GM23338 (cell line): ENCODE data around the gene ADGRL3. TPM values are rescaled to one million over a fixed set of nuclear protein-coding genes. Genes with fewer than 3 reads are reported as not detected.

Source experiments
- ATAC-seq: fragments of 200-7000 bp; cut with Tn5 transposase; 3 replicates; pipeline ENCODE4 v1.9.1; 2020
- DNase-seq: peaks from one replicate; pipeline ENCODE4 v3.0.0-alpha.2; 2015; ENCODE audit warnings: low spot score
- H2AFZ ChIP-seq: fragments of 200-600 bp; sonication (generic); 2 replicates; pipeline ENCODE4 v1.8.0; 2016; ENCODE audit warnings: antibody characterized with exemption, mild to moderate bottlenecking, moderate library complexity
- H3F3A ChIP-seq: fragments of 200-600 bp; sonication (generic); replicated peaks from 2 replicates; pipeline ENCODE4 v1.8.0; 2017; ENCODE audit warnings: antibody characterized with exemption, mixed run types, low read depth
- H3K27ac ChIP-seq: fragments of 200-600 bp; sonication (generic); 2 replicates; pipeline ENCODE4 v1.6.1; 2016; ENCODE audit warnings: low read depth
- H3K27me3 ChIP-seq: fragments of 200-600 bp; sonication (generic); 2 replicates; pipeline ENCODE4 v1.8.0; 2016; ENCODE audit warnings: mild to moderate bottlenecking, mixed run types, moderate library complexity; ENCODE audit not compliant: insufficient read depth
- H3K36me3 ChIP-seq: fragments of 200-600 bp; sonication (generic); 2 replicates; pipeline ENCODE4 v1.8.0; 2016; ENCODE audit warnings: mild to moderate bottlenecking; ENCODE audit not compliant: insufficient read depth
- H3K4me1 ChIP-seq: fragments of 200-600 bp; sonication (generic); 2 replicates; pipeline ENCODE4 v1.8.0; 2016; ENCODE audit warnings: mild to moderate bottlenecking, moderate library complexity; ENCODE audit not compliant: insufficient read depth
- H3K4me2 ChIP-seq: fragments of 200-600 bp; sonication (generic); 2 replicates; pipeline ENCODE4 v1.7.1; 2017; ENCODE audit warnings: mixed run types
- H3K4me3 ChIP-seq: fragments of 200-600 bp; sonication (generic); 2 replicates; pipeline ENCODE4 v1.6.1; 2016; ENCODE audit warnings: mixed run types
- H3K79me2 ChIP-seq: fragments of 200-600 bp; sonication (generic); replicated peaks from 2 replicates; pipeline ENCODE4 v1.8.0; 2017; ENCODE audit warnings: mild to moderate bottlenecking; ENCODE audit not compliant: insufficient read depth
- H3K9me2 ChIP-seq: fragments of 200-600 bp; sonication (generic); 2 replicates; pipeline ENCODE4 v1.8.0; 2017; ENCODE audit not compliant: insufficient read depth
- H4K20me1 ChIP-seq: fragments of 200-600 bp; sonication (generic); replicated peaks from 2 replicates; pipeline ENCODE4 v1.8.0; 2017; ENCODE audit warnings: mild to moderate bottlenecking; ENCODE audit not compliant: insufficient read depth
- H3K27ac Mint-ChIP-seq: 2 replicates; pipeline ENCODE4 v1.8.0; 2020; ENCODE audit warnings: inconsistent platforms, mild to moderate bottlenecking, moderate library complexity, mixed read lengths
- H3K27me3 Mint-ChIP-seq: 3 replicates; pipeline ENCODE4 v1.8.0; 2022; ENCODE audit warnings: low read depth, mild to moderate bottlenecking, moderate library complexity, mixed read lengths, inconsistent platforms; ENCODE audit not compliant: insufficient read depth, poor library complexity
- H3K36me3 Mint-ChIP-seq: 3 replicates; pipeline ENCODE4 v1.8.0; 2021; ENCODE audit warnings: low read depth, mild to moderate bottlenecking, inconsistent platforms, moderate library complexity, mixed read lengths
- H3K4me1 Mint-ChIP-seq: 3 replicates; pipeline ENCODE4 v1.8.0; 2020; ENCODE audit warnings: mild to moderate bottlenecking, inconsistent platforms, mixed read lengths
- H3K4me3 Mint-ChIP-seq: 3 replicates; pipeline ENCODE4 v1.8.0; 2021; ENCODE audit warnings: moderate library complexity, mild to moderate bottlenecking, inconsistent platforms, mixed read lengths
- H3K9me3 Mint-ChIP-seq: 3 replicates; pipeline ENCODE4 v1.8.0; 2020; ENCODE audit warnings: moderate library complexity, mild to moderate bottlenecking, inconsistent platforms, mixed read lengths
- CREB1 ChIP-seq: fragments of 250-450 bp; sonication (Bioruptor Pico); IDR thresholded peaks from 2 replicates; pipeline ENCODE4 v1.5.0; 2020; ENCODE audit warnings: low read depth, mild to moderate bottlenecking, moderate library complexity
- ETS1 ChIP-seq: IDR thresholded peaks from 2 replicates; pipeline ENCODE4 v1.6.1; 2016; ENCODE audit warnings: antibody characterized with exemption
- EZH2 ChIP-seq: fragments of 200-600 bp; sonication (generic); IDR thresholded peaks from one replicate; pipeline ENCODE4 v1.8.0; 2017; ENCODE audit warnings: antibody characterized with exemption, mild to moderate bottlenecking, low read depth; ENCODE audit not compliant: unreplicated experiment
- EZH2phosphoT487 ChIP-seq: fragments of 200-600 bp; sonication (generic); IDR thresholded peaks from one replicate; pipeline ENCODE4 v1.8.1; 2018; ENCODE audit warnings: antibody characterized with exemption; ENCODE audit not compliant: unreplicated experiment
- JUNB ChIP-seq: IDR thresholded peaks from one replicate; pipeline ENCODE4 v1.6.1; 2016; ENCODE audit warnings: antibody characterized with exemption; ENCODE audit not compliant: unreplicated experiment
- NANOG ChIP-seq: IDR thresholded peaks from 2 replicates; pipeline ENCODE4 v1.6.1; 2016; ENCODE audit warnings: antibody characterized with exemption, borderline replicate concordance
- POLR2AphosphoS5 ChIP-seq: IDR thresholded peaks from 2 replicates; pipeline ENCODE4 v1.6.1; 2016; ENCODE audit warnings: antibody characterized with exemption, low read depth
- ZNF331 ChIP-seq: fragments of 250-450 bp; sonication (Bioruptor Pico); IDR thresholded peaks from 2 replicates; pipeline ENCODE4 v1.5.0; 2020; ENCODE audit warnings: low read depth, mild to moderate bottlenecking, moderate library complexity
- ZNF462 ChIP-seq: fragments of 250-450 bp; sonication (Bioruptor Pico); IDR thresholded peaks from 2 replicates; pipeline ENCODE4 v1.5.0; 2020; ENCODE audit warnings: mild to moderate bottlenecking, moderate library complexity
- polyA plus RNA-seq: library from polyadenylated mRNA; unstranded; fragments of >200 nt; fragmentation: Nextera tagmentation; extraction: Ambion mirVana; gene quantifications from 2 replicates; pipeline ENCODE4 v1.2.1, GENCODE V29; 2016
- total RNA-seq: library from RNA; depleted of rRNA; stranded (reverse); fragments of >200 nt; shearing (Covaris generic); gene quantifications from 2 replicates; pipeline ENCODE4 v1.2.3, GENCODE V29; 2014

The ADGRL3 gene
- total and polyA plus RNA-seq, 2 experiments from 2014 or later: 9.7 to 16.5 TPM

- TF ChIP-seq NANOG: no peak
- TF ChIP-seq ZNF331 (CRISPR knock-in tag): no peak
- no peak for TF ChIP-seq EZH2
- TF ChIP-seq CREB1 (CRISPR knock-in tag): no peak
- no peak for TF ChIP-seq ZNF462 (CRISPR knock-in tag)
- TF ChIP-seq ETS1: no peak
These were observed 261.8 kb downstream of the ADGRL3 start (continued) for GRCh38 chr4:61461956-61462355.

GRCh38 chr4:61462451-61463326, 262.6 kb downstream of the ADGRL3 start:
- H3K4me3 ChIP-seq: no peak overlapping the region
- TF ChIP-seq EZH2phosphoT487: no peak
- TF ChIP-seq JUNB: no peak
- no peak for TF ChIP-seq POLR2AphosphoS5

More at GRCh38 chr4:61462451-61463326, 262.6 kb downstream of the ADGRL3 start:
- Mint-ChIP-seq H3K4me3 (no peak overlapping the region), H3K27me3 (no peaks in the 10 kb centered on the region), H3K4me1 (peaks cover 13% of the 10 kb centered on the region; the same call in 2 of the 3 replicates), H3K27ac (peak overlapping the region; percentile 91), H3K36me3 (no peaks in the 10 kb centered on the region), H3K9me3 (no peaks in the 10 kb centered on the region)
- Histone ChIP-seq H3K4me1 (no peaks in the 10 kb centered on the region), H3K27ac (no peak overlapping the region), H3K4me2 (no peak overlapping the region), H3F3A (no peaks in the 10 kb centered on the region), H3K79me2 (no peaks in the 10 kb centered on the region), H2AFZ (no peak overlapping the region), H3K9me2 (no peaks in the 10 kb centered on the region), H4K20me1 (no peaks in the 10 kb centered on the region), H3K36me3 (no peaks in the 10 kb centered on the region), H3K27me3 (no peaks in the 10 kb centered on the region)
- DNase-seq (no peak), ATAC-seq (no peak)
